GM12874 (cell line): Measurements from ENCODE around the gene ZNF598.

Source experiments
- TF ChIP-seq, protein P1 (sequence below): IDR thresholded peaks from 2 replicates; pipeline ENCODE4 v1.5.1; 2011; ENCODE audit warnings: low read depth, mild to moderate bottlenecking, control low read depth, low read length, moderate library complexity; ENCODE audit not compliant: insufficient read depth

ZNF598 gene

DNA sequence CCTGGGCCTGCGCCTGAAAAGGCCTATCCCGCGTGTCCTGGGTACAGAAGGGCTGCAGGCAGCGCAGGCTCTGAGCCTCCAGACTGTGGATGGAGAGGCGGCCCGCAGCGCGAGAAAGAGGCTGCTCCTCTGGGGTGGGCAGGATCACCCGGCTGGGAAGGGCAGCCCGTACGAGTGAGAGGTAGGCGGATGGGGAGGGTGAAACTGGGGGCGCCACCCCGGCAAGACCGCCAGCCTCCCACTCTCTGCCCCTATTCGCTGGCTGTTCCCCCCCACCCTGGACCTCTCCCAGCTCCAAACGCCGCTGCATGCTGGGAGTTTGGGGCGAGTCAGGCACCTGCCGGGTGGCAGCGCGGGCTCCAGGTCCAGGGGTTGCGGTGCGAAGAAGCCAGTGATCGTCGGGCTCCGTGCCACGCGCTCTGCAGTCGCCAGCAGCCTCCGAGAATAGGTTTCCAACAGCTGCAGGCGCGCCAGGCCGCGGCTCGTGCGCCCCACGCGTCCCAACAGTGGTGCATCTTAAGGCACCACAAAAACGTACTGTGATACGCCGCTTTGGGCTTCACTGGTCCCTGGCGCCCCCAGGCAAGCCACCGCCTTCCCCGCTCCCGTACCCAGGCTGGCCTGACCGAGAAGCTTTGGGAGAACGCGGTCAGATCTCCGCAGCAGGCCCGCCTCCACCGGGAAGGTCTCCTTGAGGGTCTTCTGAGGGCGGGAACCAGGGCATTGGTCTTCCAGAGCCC is 29.4 kb downstream of the ZNF598 start:
- TF ChIP-seq, protein P1, sequence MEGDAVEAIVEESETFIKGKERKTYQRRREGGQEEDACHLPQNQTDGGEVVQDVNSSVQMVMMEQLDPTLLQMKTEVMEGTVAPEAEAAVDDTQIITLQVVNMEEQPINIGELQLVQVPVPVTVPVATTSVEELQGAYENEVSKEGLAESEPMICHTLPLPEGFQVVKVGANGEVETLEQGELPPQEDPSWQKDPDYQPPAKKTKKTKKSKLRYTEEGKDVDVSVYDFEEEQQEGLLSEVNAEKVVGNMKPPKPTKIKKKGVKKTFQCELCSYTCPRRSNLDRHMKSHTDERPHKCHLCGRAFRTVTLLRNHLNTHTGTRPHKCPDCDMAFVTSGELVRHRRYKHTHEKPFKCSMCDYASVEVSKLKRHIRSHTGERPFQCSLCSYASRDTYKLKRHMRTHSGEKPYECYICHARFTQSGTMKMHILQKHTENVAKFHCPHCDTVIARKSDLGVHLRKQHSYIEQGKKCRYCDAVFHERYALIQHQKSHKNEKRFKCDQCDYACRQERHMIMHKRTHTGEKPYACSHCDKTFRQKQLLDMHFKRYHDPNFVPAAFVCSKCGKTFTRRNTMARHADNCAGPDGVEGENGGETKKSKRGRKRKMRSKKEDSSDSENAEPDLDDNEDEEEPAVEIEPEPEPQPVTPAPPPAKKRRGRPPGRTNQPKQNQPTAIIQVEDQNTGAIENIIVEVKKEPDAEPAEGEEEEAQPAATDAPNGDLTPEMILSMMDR: no peak

GRCh38 chr16:1979271-1980029 is 30.2 kb downstream of the ZNF598 start:
- TF ChIP-seq, protein P1: no peak

GRCh38 chr16:1978476-1979120 is 31.0 kb downstream of the ZNF598 start:
- TF ChIP-seq, protein P1: no peak

- TF ChIP-seq, protein P1: no peak
Measured at GRCh38 chr16:1977875-1978268, 31.7 kb downstream of the ZNF598 start.

- TF ChIP-seq, protein P1: no peak
Measured at GRCh38 chr16:1976951-1977874, 32.4 kb downstream of the ZNF598 start.

- TF ChIP-seq, protein P1: no peak
Measured at GRCh38 chr16:1976216-1976520, 33.5 kb downstream of the ZNF598 start.
